ENCODE data around the gene EBF3. TPM values are rescaled to one million over a fixed set of nuclear protein-coding genes. Genes with fewer than 3 reads are reported as not detected.

The EBF3 gene
- total and polyA plus RNA-seq, 3 donors from 2014 or later = 4.0 to 7.6 (median 6.0) TPM

GRCh38 chr10:129960481-129961156, 3.5 kb downstream of the EBF3 start:
- no peak for DNase-seq
- no peaks in the 10 kb centered on the region for H3K9me3 ChIP-seq
- H3K4me1 ChIP-seq = no peaks in the 10 kb centered on the region
- peaks cover 5% of the 10 kb centered on the region for H3K27me3 ChIP-seq
- no peaks in the 10 kb centered on the region for H3K36me3 ChIP-seq (ENCODE audit: low read depth, missing control alignments)
- H3K27ac ChIP-seq = no peak overlapping the region
- intact Hi-C loops (cut with DNase I; ENCODE audit: low total_unique reads) = no loop called here
- no peak overlapping the region for H3K4me3 ChIP-seq
- 20 to 28% methylated on average over 14 of the region's 14 CpGs for WGBS, 2 donors
- TF ChIP-seq POLR2A (IDR thresholded peaks at IDR 0.05) = no peak
- no peak for TF ChIP-seq CTCF (IDR thresholded peaks at IDR 0.05)

- no peaks in the 10 kb centered on the region for H3K36me3 ChIP-seq (ENCODE audit: low read depth, missing control alignments)
- no peak overlapping the region for H3K27ac ChIP-seq
- H3K27me3 ChIP-seq = peaks cover 5% of the 10 kb centered on the region
- no peaks in the 10 kb centered on the region for H3K9me3 ChIP-seq
- no peak for TF ChIP-seq POLR2A (IDR thresholded peaks at IDR 0.05)
- H3K4me3 ChIP-seq = peak overlapping the region; percentile 6 to 38
- intact Hi-C loops (cut with DNase I; ENCODE audit: low total_unique reads) = no loop called here
- WGBS, 2 donors = 8 to 17% methylated on average over 60 to 83 of the region's 83 CpGs
- DNase-seq = no peak
- no peaks in the 10 kb centered on the region for H3K4me1 ChIP-seq
These were observed 4.3 kb downstream of the EBF3 start for GRCh38 chr10:129959544-129960480.

GRCh38 chr10:129958629-129959543, 5.2 kb downstream of the EBF3 start:
- Histone ChIP-seq H3K27ac (no peak overlapping the region), H3K36me3 (ENCODE audit: low read depth, missing control alignments) (no peaks in the 10 kb centered on the region), H3K27me3 (peaks cover 5% of the 10 kb centered on the region), H3K9me3 (no peaks in the 10 kb centered on the region), H3K4me3 (peak overlapping the region; percentile 6 to 38), H3K4me1 (no peaks in the 10 kb centered on the region)
- DNase-seq = no peak
- TF ChIP-seq POLR2A (IDR thresholded peaks at IDR 0.05) = no peak
- no peak for TF ChIP-seq CTCF (IDR thresholded peaks at IDR 0.05)
- intact Hi-C loops (cut with DNase I; ENCODE audit: low total_unique reads) = no loop called here
- WGBS, 2 donors = 14 to 37% methylated on average over 23 to 41 of the region's 103 CpGs

- DNase-seq = no peak
- Histone ChIP-seq H3K27me3 (peaks cover 5% of the 10 kb centered on the region), H3K9me3 (no peaks in the 10 kb centered on the region), H3K4me1 (no peaks in the 10 kb centered on the region), H3K27ac (no peak overlapping the region), H3K36me3 (ENCODE audit: low read depth, missing control alignments) (no peaks in the 10 kb centered on the region), H3K4me3 (peak overlapping the region in 1 of 2 donors; percentile 38)
- TF ChIP-seq POLR2A (IDR thresholded peaks at IDR 0.05) (no peak), CTCF (IDR thresholded peaks at IDR 0.05) (no peak)
- 27 to 36% methylated on average over 16 of the region's 16 CpGs for WGBS, 2 donors
- intact Hi-C loops (cut with DNase I; ENCODE audit: low total_unique reads) = no loop called here
These were observed 5.9 kb downstream of the EBF3 start for GRCh38 chr10:129958148-129958628.
